ENCODE measurements around the gene GPR32.
"Not testable (repeated sequence)": the region's sequence is repeated elsewhere in the genome, so short reads cannot be mapped to it uniquely, and the experiment has no call there.

The GPR32 gene

DNA sequence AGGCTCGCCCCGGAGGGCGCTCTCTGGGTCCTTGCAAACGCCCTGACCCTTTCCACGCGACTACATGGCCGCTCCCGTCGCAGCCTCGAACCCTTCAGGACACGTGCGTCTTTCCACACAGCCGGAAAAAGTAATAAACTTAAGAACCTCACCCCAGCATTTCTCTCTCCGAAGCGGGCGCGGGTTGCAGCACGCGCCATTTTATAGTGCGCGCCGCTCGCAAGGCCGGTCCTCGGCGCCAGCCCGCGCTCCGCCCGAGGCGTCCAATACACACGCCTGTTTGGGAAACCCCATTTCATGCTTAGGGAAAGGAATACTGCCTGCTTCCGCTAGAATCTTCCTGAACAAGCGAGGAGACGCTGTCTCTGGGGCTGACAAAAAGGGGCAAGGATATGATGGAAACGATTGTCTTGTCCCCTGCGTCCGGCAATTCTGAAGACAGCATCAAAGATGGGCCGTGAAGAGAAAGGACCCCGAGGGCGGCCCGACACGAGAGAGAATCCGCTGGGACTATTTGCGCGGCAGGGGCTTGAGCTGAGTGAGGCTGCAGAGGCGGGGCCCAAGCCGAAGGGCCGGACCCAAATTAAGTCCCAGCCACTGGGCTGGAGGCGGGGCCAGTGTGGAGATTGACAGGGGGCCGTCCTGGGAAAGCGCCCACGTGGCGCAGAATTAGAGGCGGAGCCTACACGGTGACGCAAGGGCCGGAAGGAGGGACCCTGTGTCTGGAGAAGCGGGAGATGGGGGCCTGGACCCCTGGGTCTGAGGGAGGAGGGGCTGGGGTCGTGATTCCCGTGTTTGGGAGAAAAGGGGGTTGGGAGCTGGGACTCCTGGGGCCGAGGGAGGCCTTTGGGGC, 34.4 kb downstream of the GPR32 start:
- peak; percentile 97 for DNase-seq

DNA sequence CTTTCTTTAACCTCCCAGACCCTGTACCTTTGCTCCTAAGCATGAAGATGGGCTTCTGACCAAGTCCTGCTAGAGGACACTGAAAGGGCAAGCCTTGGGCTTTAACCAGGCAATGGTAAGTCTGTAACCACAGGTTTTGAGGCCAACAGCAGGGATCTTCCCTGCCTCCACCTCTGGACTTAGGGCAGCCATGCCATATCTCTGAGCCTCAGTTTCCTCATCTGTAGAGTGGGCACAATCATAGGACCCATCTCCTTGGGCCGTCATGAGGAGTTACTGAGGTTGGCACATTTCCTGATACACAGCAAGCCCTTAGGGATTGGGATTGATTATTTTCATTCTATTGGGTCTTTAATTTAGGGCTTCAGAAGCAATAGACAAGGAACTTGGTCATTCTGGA, 38.6 kb downstream of the GPR32 start:
- no peak for DNase-seq

DNA sequence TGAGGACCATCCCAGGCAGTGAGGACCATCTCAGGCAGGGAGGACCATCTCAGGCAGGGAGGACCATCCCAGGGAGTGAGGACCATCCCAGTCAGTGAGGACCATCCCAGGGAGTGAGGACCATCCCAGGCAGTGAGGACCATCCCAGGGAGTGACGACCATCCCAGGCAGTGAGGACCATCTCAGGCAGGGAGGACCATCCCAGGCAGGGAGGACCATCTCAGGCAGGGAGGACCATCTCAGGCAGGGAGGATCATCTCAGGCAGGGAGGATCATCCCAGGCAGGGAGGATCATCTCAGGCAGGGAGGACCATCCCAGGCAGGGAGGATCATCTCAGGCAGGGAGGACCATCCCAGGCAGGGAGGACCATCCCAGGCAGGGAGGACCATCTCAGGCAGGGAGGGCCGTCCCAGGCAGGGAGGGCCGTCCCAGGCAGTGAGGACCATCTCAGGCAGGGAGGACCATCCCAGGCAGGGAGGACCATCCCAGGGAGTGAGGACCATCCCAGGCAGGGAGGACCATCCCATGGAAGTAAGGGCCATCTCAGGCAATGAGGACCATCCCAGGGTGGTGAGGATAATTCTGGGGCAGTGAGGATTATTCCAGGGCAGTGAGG, 41.5 kb downstream of the GPR32 start:
- not testable (repeated sequence) for DNase-seq

DNA sequence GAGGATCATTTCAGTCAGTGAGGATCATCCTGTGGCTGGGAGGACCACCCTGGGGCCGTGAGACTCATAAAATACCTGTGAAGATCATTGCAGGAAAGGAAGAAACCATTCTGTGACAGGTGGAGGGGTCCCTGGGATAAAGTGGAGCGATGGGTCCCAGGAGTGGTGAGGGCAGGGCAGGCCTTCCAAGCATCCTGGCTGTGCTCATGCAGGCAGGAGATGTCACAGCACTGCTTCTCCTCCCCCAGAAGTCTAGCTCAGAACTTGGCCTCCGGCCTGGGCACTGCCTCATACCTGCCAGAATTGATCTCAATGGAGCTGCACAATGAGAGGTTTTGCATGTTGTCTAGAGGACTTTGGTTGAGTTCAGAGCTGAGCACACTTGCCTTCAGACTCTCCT, 42.2 kb downstream of the GPR32 start:
- no peak for DNase-seq

DNA sequence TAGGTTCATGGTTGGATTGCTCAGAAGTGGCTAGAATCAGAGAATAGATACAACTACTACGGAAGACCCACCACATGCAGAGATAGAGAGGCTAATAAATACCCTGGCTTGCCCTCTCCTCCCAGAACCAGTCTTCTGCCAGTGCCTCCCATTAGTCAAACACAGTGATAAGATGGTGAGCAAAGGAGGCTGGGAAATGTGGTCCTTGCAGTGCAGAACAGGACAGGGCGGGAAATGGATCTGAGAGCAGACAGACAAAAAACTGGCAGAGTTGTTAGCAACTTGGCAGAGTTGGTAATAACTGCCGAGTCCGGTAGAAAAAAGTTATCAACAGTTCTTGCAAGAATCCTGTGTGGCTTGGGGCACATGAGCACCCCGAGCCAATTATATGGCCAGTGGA, 44.6 kb downstream of the GPR32 start:
- DNase-seq: no peak

DNA sequence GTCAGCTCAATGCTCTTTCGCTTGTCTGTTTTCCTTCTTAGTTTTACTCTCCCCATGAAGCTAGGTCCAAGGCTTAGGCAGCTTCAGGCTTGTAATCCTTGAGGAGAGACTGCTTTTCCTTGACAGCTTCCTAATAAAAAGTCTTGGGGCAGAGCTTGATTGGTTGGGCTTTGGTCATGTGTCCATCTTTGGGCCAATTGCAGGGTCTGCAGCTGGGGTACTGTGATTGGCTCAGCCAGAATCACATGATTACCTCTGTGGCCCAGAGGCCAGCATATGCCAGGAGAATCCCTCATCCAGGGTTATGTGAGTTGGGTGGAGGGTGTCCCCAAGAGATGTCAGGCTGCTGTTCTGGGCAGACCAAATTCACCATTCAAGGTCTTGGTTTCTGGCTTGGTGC, 45.2 kb downstream of the GPR32 start:
- no peak for DNase-seq

DNA sequence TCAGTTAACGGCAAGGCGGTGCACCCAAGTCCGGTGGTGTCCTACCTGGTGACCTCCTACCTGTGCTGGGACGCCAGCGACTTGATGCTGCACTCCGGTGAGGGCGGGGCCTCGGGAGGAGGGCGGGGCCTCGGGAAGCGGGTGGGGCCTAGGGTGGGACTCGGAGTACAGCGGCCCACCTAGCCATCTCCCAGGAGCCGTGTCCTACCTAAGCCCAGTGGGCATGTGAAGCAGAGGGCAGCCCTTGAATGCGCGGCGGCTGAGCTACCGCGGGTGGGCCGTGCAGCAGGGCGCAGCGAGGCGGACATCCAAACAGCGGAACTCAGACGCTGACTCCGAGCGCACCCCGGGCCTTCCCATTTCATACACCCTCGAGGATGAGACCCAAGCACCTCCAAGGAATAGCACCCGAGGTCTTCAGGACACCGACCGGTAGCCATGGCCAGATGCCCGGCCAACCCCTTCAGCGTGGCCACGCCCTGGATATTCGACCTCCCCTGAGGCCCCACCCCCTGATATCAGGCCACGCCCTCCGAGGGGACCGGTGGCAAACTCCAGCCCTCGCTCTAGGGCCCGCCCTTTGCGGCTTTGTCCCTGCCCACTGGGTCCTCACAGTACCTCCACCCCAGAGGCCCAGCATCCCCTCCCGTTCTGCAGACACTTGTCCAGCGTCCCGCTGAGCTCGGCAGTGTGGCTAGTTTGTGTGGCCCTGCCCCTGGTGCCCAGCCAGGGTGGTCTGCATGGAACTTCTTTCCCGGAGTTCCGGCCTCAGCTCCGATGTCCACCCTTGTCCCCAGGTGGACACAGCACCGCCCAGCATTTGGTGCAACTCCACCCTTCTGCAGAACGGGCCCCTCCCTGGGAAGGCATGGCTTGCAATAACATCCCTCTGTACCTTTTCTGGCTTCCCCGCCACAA, 47.9 kb downstream of the GPR32 start:
- no peak for DNase-seq

DNA sequence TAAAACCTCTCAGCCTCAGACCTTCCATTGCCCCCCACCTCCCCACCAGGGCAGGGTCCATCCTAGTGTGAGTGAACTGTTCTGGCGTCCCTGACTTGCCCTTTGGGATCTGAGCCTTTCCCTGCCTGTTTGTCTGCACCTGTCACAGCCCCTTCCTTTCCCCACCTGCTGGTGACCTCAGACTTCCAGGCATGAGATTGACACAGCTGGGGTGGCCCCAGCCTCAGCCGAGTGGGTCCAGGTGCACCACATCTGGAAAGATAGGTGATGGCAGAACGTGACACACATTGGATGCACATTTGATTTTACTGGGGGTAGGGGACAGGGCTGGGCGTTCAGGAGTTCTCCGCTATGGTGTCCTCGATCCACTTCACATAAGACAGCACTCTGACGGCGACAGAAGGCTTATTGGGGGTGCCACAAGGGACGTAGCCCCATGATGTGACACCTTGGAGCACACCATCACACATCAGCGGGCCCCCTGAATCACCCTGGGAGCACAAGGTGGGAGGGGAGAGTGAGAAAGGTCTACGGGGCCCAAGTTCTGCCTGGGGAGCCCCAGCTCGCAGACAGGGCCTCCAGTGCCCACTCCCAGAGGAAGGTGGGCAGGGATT, 48.7 kb downstream of the GPR32 start:
- peak; percentile 30 for DNase-seq

DNA sequence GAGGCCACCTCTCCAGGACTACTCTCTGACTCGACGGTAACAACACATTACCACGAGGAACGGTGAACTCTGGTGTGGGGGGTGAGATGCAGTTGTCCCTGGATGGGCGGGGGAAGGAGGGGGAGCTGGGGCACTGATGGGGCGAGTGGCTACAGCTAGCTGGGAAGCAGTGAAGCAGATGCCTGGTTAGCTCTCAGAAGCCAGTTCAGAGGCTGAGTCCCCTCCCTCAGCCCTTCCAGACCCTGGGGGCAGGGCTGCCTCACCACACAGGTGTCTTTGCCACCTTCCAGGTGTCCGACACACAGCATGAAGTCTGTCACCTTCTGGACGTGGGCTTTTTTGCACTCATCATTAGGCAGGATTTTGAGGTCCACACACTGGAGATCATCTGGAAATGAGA, 49.4 kb downstream of the GPR32 start:
- DNase-seq: no peak

DNA sequence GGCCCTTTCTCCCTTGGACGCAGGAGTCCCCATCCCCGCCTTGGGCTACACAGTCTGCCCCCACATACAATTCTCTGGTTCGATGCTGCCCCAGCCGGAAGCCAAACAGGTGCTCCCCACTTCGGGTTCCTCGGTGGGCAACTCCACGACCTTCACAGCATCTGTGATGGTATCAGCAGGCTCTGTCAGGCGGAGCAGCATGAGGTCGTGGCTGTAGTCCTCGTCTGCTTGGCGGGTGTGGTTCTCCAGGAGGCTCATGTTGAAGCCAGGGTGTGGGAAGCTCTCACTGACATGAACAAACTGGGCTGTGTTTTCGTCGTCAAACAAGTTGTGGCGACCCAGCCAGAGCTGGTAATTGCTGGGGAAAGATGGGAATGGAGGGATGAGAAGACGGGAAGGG, 49.8 kb downstream of the GPR32 start:
- no peak for DNase-seq

DNA sequence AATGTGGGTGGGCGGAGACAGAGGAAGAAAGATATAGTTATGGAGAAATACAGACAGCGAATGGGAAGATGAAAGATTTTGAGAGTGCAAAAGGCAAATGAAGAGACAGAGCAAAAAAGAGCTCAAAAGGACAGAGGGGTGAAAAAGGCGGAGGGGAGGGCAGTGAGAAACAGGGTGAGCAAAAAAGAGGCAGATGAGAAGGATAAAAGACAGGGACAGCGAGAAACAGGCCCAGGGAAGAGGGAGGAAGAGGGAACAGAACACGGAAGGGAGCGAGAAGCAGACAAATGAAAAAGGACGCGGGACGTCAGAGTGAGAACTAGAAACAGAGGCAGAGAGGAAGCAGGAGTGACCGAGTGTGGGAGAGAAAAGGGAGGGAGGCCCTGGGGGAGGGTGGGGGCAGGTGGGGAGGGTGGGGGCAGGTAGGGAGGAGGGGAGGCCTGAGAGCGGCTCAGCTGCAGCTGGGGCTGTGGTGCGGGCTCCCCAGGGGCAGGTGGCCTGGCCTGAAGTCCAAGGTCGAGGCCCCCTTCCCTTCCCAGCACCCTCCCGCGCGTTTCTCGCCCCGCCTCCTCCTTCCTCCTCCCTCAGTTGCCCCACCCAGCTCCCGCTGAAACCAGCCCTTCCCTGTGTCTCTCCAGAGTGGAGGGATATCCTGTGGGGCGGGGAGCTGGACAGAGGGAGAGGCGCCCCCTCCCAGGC, 50.4 kb downstream of the GPR32 start:
- DNase-seq: no peak

DNA sequence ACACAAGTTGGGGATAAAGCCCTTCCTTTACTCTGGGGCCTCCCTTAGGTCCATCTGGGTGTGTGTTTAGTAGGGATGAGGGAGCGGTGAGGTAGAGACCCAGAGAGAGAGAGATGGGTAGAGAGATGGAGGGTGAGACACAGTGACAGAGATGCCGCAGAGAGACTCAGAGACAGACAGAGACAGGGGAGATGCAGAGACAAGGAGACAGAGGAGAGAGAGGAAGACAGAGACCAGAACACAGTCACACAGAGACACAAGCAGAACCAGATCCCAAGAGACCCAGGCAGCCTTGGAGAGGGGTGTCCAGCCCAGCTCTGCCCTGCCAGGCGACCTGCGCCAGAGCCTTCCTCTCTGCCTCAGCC, 51.0 kb downstream of the GPR32 start:
- DNase-seq: no peak
